ENCODE data around the gene VWC2L. TPM values are rescaled to one million over a fixed set of nuclear protein-coding genes. Genes with fewer than 3 reads are reported as not detected.

VWC2L gene
- polyA plus RNA-seq (2012; ENCODE audit: missing spikeins) = not detected

DNA sequence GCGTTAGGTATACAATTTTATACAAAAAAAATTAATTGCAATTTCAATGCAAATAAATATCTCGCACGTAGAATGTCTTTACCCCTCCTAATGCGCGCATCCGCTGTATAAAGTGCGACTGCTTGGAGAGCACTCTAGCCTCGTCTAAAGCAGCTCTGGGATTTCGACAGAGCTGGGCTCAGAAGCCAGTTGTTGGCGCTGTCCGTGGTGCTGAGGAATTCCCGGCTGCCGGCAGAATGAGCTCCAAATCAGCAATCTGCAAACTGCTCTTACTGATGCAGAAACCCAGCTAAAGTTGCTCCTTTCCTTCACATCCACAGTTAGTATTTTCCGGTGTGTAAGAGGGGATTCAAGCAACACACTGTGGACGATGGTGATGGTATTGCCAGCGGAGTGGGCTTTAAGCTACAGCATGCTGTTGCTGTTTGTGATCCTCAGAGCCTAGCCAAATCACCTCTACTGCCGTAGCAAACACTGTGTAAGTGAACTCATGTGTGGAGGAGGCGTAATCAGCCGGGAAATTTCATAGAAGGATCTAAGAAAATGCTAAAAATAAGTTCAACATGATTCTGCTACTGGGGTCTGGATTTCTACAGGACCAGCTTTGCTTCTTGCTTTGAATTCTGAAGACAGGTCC lies at the start of gene VWC2L:
VWC2L (plus strand) TSS at position 137 of the 637 bp plus-strand sequence. CDS start 3,140 bp downstream, outside the sequence.
- FAIRE-seq = no peak

DNA sequence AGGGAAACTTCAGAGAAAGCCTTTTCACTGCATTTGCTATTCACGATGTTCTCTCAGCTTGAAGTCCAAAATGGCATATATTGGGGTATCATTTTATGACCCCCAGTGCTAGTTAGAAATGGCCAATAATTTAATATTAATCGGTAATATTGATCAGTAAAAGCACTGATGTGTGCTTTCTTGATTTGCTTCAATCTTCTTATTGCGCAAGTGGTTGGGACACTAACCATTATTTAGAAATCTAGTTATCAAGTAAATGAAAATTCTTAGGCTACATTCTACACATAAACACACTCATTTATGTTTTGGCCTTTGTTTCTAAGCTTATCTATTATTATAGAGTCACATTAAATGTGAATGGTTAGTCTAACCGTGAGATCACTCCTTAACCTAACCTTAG lies 49.7 kb upstream of the VWC2L start:
- DNase-seq (ENCODE audit: insufficient read length) (no peak), FAIRE-seq (no peak)
- no peak for TF ChIP-seq POLR2AphosphoS5 (IDR thresholded peaks at IDR 0.05; ENCODE audit: low read depth, low read length)
- TF ChIP-seq TAF1 (IDR thresholded peaks at IDR 0.05; ENCODE audit: borderline replicate concordance, low read depth, low read length) = no peak
- no peak for TF ChIP-seq POLR2A (IDR thresholded peaks at IDR 0.05; ENCODE audit: low read depth, low read length)

More for the DNA sequence above, at the start of gene VWC2L:
- no peak for DNase-seq (ENCODE audit: insufficient read length)
- TF ChIP-seq TAF1 (IDR thresholded peaks at IDR 0.05; ENCODE audit: borderline replicate concordance, low read depth, low read length) = no peak
- no peak for TF ChIP-seq POLR2AphosphoS5 (IDR thresholded peaks at IDR 0.05; ENCODE audit: low read depth, low read length)
- TF ChIP-seq POLR2A (IDR thresholded peaks at IDR 0.05; ENCODE audit: low read depth, low read length) = no peak

DNA sequence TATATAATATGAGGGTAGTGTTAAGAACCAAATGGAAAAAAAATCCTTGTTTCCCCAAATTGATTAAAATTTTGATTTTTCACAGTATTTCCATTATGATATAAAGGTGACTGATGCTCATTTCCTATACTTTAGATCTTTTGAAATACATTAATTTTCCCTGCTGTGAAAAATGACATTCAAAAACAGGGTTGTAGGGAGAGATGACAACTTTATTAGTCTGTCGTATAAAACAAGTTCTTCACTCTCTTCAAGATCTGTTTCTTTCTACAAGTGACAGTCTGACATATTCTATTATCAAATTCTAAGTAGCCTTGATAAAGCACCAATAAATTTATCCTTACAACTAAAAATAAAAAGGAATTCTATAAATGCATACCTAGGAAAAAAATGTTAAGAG lies 45.3 kb upstream of the VWC2L start:
- DNase-seq (ENCODE audit: insufficient read length) (no peak), FAIRE-seq (no peak)
- TF ChIP-seq POLR2A (IDR thresholded peaks at IDR 0.05; ENCODE audit: low read depth, low read length) (no peak), POLR2AphosphoS5 (IDR thresholded peaks at IDR 0.05; ENCODE audit: low read depth, low read length) (no peak), TAF1 (IDR thresholded peaks at IDR 0.05; ENCODE audit: borderline replicate concordance, low read depth, low read length) (no peak)

DNA sequence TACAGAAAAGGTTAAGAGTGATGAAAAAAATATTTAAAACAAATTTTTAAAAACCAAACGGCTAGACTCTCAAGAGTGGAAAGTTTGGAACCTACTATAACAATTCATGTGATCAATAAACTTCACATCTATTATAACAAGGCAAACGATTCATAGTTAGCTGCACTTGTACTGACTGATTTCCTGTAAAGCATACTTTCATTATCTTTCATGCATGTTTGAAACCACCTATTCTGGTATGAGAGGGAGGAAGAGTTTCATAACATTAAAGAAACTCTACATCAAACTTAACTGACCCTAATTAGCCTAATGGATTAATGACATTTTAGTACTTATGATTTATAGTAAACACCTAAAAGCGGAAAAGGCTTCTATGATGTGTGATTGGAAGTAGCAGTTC lies 43.7 kb upstream of the VWC2L start:
- DNase-seq (ENCODE audit: insufficient read length) (no peak), FAIRE-seq (no peak)
- TF ChIP-seq POLR2A (IDR thresholded peaks at IDR 0.05; ENCODE audit: low read depth, low read length) (no peak), POLR2AphosphoS5 (IDR thresholded peaks at IDR 0.05; ENCODE audit: low read depth, low read length) (no peak), TAF1 (IDR thresholded peaks at IDR 0.05; ENCODE audit: borderline replicate concordance, low read depth, low read length) (no peak)

DNA sequence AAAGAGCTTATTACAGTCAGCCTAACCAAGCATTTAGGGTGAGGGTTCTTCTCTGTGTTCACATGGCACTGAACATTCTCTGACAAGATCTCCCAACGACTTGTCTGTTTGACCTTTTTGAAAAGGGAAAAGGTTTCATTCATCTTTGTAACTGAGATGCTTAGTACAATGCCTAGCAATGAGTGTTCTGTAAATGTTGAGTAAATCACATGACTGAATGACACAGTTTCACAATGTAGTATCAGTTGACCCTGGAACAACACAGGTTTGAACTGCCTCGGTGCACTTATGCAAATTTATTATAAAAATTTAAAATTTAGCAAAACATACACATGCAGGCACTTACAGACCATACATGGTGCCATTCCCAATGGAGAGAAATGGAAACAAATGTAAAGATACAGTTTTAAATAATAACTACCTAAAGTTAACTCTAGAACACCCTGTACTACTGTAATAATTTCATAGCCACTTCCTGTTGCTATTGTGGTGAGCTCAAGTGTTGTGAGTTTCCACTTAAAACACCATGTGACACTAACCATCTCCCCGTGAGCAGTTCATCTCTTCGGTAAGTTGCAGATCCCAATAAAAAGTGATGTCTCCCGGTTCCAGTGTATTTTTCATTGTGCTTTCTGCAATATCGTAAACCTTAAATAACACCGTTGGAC lies 34.1 kb upstream of the VWC2L start:
- DNase-seq (ENCODE audit: insufficient read length) = no peak
- no peak for TF ChIP-seq POLR2A (IDR thresholded peaks at IDR 0.05; ENCODE audit: low read depth, low read length)
- TF ChIP-seq POLR2AphosphoS5 (IDR thresholded peaks at IDR 0.05; ENCODE audit: low read depth, low read length) = no peak
- no peak for TF ChIP-seq TAF1 (IDR thresholded peaks at IDR 0.05; ENCODE audit: borderline replicate concordance, low read depth, low read length)
- FAIRE-seq = peak; percentile 5

DNA sequence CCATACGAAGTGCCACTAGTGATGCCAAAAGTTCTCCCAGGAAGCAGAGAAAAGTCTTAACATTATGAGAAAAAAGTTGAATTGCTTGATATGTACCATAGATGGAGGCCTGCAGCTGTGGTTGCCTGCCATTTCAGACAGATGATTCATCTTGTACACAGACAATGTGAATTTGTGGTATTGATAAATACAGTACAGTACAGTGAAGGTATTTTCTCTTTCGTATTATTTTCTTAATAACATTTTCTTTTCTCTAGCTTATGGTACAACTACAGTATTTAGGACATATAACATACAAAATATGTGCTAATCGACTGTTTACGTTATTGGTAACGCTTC lies 33.6 kb upstream of the VWC2L start:
- no peak for TF ChIP-seq TAF1 (IDR thresholded peaks at IDR 0.05; ENCODE audit: borderline replicate concordance, low read depth, low read length)
- TF ChIP-seq POLR2AphosphoS5 (IDR thresholded peaks at IDR 0.05; ENCODE audit: low read depth, low read length) = no peak
- no peak for TF ChIP-seq POLR2A (IDR thresholded peaks at IDR 0.05; ENCODE audit: low read depth, low read length)
- DNase-seq (ENCODE audit: insufficient read length) (no peak), FAIRE-seq (no peak)

DNA sequence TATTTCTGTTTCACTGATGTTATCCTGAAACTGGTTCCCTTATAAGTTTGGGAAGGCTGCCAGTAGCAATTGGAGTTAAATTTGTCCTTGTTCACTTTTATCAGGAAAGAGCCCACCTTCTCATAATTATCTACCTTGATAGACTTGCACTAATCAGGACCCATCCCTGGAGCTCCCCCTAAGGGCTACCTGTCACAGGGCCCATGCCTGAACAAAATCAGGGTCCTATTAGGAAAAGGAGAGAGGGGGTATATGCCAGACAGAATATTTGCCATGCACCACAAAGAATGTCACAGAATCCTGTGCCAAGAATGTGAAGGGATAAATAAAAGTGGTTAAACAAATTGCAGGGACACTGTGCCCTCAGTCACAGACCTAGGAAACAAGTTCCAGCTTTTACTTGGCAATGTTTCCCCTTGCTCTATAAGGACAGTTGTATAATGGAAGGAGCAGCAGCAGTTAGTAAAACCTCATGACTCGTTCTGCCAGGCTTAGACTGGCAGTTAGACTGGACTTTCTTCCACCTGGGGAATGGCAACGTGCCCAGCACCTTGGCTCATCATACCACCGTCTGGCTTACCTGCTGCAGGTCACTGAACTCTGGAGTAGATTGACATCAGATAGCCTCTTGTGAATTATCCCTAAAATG lies 32.3 kb upstream of the VWC2L start:
- no peak for DNase-seq (ENCODE audit: insufficient read length)
- no peak for FAIRE-seq
- TF ChIP-seq POLR2A (IDR thresholded peaks at IDR 0.05; ENCODE audit: low read depth, low read length) (no peak), TAF1 (IDR thresholded peaks at IDR 0.05; ENCODE audit: borderline replicate concordance, low read depth, low read length) (no peak), POLR2AphosphoS5 (IDR thresholded peaks at IDR 0.05; ENCODE audit: low read depth, low read length) (no peak)

DNA sequence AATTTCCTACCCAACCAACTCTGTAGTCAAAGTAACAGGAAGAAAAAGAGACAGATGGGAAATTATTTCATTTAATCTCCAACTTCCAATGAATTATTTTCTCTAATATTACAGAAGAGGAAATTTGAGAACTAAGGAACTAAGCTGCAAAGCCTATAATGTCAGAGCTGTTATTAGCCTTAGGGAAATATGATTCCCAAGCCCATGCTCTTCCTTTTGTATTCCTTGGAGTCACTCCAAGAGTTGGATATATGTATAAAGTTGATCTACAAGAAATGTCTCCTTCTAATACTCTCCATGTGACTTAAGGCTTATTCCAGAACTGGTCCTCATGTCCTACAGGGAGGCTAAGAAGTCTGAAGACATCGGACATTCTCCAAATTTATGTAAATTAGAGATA lies 31.6 kb upstream of the VWC2L start:
- DNase-seq (ENCODE audit: insufficient read length) (no peak), FAIRE-seq (no peak)
- TF ChIP-seq POLR2AphosphoS5 (IDR thresholded peaks at IDR 0.05; ENCODE audit: low read depth, low read length) (no peak), POLR2A (IDR thresholded peaks at IDR 0.05; ENCODE audit: low read depth, low read length) (no peak), TAF1 (IDR thresholded peaks at IDR 0.05; ENCODE audit: borderline replicate concordance, low read depth, low read length) (no peak)

DNA sequence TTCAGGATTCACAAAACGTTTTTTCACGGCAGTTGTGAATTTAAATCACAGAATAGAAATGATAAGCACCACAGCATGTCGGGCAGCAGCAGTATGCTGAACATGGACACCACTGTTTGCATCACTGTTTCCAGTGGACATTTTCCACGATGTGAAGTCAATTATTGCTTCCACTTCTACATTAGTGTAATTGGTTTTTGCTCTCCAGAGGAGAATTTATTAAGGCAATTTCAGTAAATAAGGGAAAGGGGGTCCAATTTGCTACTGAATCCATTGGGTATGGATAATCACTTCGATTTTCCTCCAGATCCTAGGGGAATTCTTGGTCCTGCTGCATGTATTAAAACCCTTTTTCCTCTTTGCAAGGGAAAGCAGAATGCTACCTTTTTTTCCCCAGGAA lies 30.2 kb upstream of the VWC2L start:
- DNase-seq (ENCODE audit: insufficient read length) (no peak), FAIRE-seq (no peak)
- TF ChIP-seq POLR2A (IDR thresholded peaks at IDR 0.05; ENCODE audit: low read depth, low read length) = no peak
- TF ChIP-seq POLR2AphosphoS5 (IDR thresholded peaks at IDR 0.05; ENCODE audit: low read depth, low read length) = no peak
- no peak for TF ChIP-seq TAF1 (IDR thresholded peaks at IDR 0.05; ENCODE audit: borderline replicate concordance, low read depth, low read length)

DNA sequence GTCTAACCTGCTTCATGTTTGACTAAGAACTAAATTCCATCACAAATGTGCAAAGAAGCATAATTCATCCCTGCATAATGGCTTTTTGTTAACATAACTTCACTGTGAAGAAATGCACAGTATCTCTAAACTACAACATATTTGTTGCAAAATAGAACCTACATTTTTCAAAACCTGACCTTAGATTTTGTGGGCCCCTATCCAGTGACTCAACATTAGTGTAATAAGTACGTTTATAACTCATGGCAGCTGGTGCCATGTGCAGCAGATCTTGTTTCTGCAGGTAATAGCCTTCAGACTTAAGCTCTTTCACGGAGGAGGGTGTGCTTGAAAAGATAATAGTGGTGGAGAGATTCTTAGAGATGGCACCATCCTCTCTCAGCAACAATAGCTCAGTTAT lies 28.6 kb upstream of the VWC2L start:
- no peak for DNase-seq (ENCODE audit: insufficient read length)
- no peak for FAIRE-seq
- TF ChIP-seq POLR2A (IDR thresholded peaks at IDR 0.05; ENCODE audit: low read depth, low read length) (no peak), TAF1 (IDR thresholded peaks at IDR 0.05; ENCODE audit: borderline replicate concordance, low read depth, low read length) (no peak)

DNA sequence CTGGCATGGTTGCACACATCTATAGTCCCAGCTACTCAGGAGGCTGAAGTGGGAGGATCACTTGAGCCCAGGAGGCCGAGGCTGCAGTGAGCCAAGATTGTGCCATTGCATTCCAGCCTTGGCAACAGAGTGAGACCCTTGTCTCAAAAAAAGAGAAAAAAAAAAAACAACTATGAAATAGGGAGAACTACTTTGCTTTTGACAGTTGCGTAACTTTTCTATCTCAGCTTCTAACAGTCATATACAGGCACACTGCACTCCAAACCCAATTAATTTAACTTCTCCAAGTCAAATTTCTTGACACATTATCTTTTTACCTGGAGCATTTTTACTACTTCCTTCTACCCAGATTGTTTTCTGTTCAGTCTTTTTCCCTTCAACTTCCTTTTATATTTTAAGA lies 24.1 kb upstream of the VWC2L start:
- FAIRE-seq (no peak), DNase-seq (ENCODE audit: insufficient read length) (no peak)
- no peak for TF ChIP-seq POLR2AphosphoS5 (IDR thresholded peaks at IDR 0.05; ENCODE audit: low read depth, low read length)
- no peak for TF ChIP-seq POLR2A (IDR thresholded peaks at IDR 0.05; ENCODE audit: low read depth, low read length)
- no peak for TF ChIP-seq TAF1 (IDR thresholded peaks at IDR 0.05; ENCODE audit: borderline replicate concordance, low read depth, low read length)

DNA sequence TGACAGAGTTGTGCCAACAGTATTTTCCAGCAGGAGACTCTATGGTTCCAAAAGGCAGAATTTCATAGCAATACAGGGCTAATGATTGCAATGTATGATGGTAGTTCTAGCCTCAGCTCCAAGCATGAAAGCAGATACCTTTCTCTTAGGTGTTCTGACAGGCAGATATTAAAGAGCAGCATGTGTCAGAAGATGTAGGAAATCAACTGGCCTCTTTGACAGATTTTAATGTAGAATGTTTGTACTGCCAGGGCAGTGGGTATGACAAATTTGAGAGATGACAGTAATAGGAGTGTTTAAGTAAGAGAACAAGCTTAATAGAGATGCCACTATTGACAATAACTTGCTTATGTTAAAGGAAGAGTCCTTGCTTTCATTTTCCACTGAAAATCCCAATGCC lies 21.5 kb upstream of the VWC2L start:
- TF ChIP-seq POLR2A (IDR thresholded peaks at IDR 0.05; ENCODE audit: low read depth, low read length) (no peak), POLR2AphosphoS5 (IDR thresholded peaks at IDR 0.05; ENCODE audit: low read depth, low read length) (no peak), TAF1 (IDR thresholded peaks at IDR 0.05; ENCODE audit: borderline replicate concordance, low read depth, low read length) (no peak)
- FAIRE-seq (no peak), DNase-seq (ENCODE audit: insufficient read length) (no peak)

Data from GM12892 (cell line).